Endothelial cell of umbilical vein (primary cell): ENCODE data around the gene ITSN2.

Source experiments
- MYC ChIP-seq: IDR thresholded peaks from one replicate; pipeline ENCODE4 v1.6.1; 2011; ENCODE audit warnings: mild to moderate bottlenecking, low read depth, low read length
- POLR2A ChIP-seq: IDR thresholded peaks from 2 replicates; pipeline ENCODE4 v1.6.1; 2012; ENCODE audit warnings: low read depth, mild to moderate bottlenecking, control low read depth, low read length
- POLR2AphosphoS5 ChIP-seq: IDR thresholded peaks from 2 replicates; pipeline ENCODE4 v1.6.1; 2012; ENCODE audit warnings: low read depth, mild to moderate bottlenecking, control low read depth, low read length, moderate library complexity; ENCODE audit not compliant: insufficient read depth
- TF ChIP-seq, protein P1 (sequence below): IDR thresholded peaks from 2 replicates; pipeline ENCODE4 v1.6.1; 2011; ENCODE audit not compliant: insufficient read depth, insufficient read length
- TF ChIP-seq, protein P2 (sequence below), 2 donors: IDR thresholded peaks; 1 replicate in 1 of 2; 2 replicates in 1 of 2; pipeline ENCODE4 v1.5.1; 2011; ENCODE audit warnings: low read length in 2 of 2, mild to moderate bottlenecking in 2 of 2, moderate library complexity in 2 of 2, control low read depth in 1 of 2, inconsistent platforms in 1 of 2, low read depth in 1 of 2; ENCODE audit not compliant: insufficient read depth in 1 of 2; ENCODE audit errors: extremely low read depth in 1 of 2

- TF ChIP-seq POLR2AphosphoS5 (no peak), MYC (no peak), POLR2A (no peak)
- TF ChIP-seq, protein P1, sequence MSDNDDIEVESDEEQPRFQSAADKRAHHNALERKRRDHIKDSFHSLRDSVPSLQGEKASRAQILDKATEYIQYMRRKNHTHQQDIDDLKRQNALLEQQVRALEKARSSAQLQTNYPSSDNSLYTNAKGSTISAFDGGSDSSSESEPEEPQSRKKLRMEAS, result no peak
- TF ChIP-seq, protein P2, sequence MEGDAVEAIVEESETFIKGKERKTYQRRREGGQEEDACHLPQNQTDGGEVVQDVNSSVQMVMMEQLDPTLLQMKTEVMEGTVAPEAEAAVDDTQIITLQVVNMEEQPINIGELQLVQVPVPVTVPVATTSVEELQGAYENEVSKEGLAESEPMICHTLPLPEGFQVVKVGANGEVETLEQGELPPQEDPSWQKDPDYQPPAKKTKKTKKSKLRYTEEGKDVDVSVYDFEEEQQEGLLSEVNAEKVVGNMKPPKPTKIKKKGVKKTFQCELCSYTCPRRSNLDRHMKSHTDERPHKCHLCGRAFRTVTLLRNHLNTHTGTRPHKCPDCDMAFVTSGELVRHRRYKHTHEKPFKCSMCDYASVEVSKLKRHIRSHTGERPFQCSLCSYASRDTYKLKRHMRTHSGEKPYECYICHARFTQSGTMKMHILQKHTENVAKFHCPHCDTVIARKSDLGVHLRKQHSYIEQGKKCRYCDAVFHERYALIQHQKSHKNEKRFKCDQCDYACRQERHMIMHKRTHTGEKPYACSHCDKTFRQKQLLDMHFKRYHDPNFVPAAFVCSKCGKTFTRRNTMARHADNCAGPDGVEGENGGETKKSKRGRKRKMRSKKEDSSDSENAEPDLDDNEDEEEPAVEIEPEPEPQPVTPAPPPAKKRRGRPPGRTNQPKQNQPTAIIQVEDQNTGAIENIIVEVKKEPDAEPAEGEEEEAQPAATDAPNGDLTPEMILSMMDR (IDR thresholded peaks at IDR 0.05; ENCODE audit: extremely low read depth in 1 of 2, insufficient read depth in 1 of 2, low read depth in 1 of 2, low read length in 2 of 2), result no peak
These were observed 8.8 kb downstream of the ITSN2 start for GRCh38 chr2:24351627-24351938.
